HG02970 (cell line): ENCODE measurements around the gene CACNA2D4.

Experiments
- ATAC-seq: cut with Tn5 transposase; IDR thresholded peaks from one replicate; pipeline ENCODE4 v1.9.1; 2021; ENCODE audit warnings: mild to moderate bottlenecking, moderate library complexity, moderate number of reproducible peaks; ENCODE audit not compliant: unreplicated experiment, low FRiP score

The CACNA2D4 gene

GRCh38 chr12:1934068-1934467 lies 15.6 kb upstream of the CACNA2D4 start:
- ATAC-seq, result no peak

- ATAC-seq, result no peak
Observed at GRCh38 chr12:1933342-1934051, 15.0 kb upstream of the CACNA2D4 start.

GRCh38 chr12:1932264-1932777 lies 13.9 kb upstream of the CACNA2D4 start:
- no peak for ATAC-seq

GRCh38 chr12:1931642-1932041 lies 13.2 kb upstream of the CACNA2D4 start:
- ATAC-seq, result no peak

- ATAC-seq, result no peak
Observed at GRCh38 chr12:1930803-1931597, 12.5 kb upstream of the CACNA2D4 start.

- ATAC-seq, result no peak
Observed at GRCh38 chr12:1929985-1930802, 11.7 kb upstream of the CACNA2D4 start.

GRCh38 chr12:1929241-1929984 lies 11.0 kb upstream of the CACNA2D4 start:
- no peak for ATAC-seq

- no peak for ATAC-seq
Observed at GRCh38 chr12:1928439-1929121, 10.1 kb upstream of the CACNA2D4 start.

GRCh38 chr12:1927751-1928351 lies 9.4 kb upstream of the CACNA2D4 start:
- no peak for ATAC-seq

GRCh38 chr12:1927051-1927680 lies 8.7 kb upstream of the CACNA2D4 start:
- ATAC-seq, result no peak

GRCh38 chr12:1926251-1926657 lies 7.8 kb upstream of the CACNA2D4 start:
- no peak for ATAC-seq

- ATAC-seq, result no peak
Observed at GRCh38 chr12:1925684-1926006, 7.2 kb upstream of the CACNA2D4 start.

GRCh38 chr12:1924996-1925683 lies 6.7 kb upstream of the CACNA2D4 start:
- ATAC-seq, result no peak

- no peak for ATAC-seq
Observed at GRCh38 chr12:1922985-1923384, 4.5 kb upstream of the CACNA2D4 start.

GRCh38 chr12:1922075-1922709 lies 3.7 kb upstream of the CACNA2D4 start:
- no peak for ATAC-seq

GRCh38 chr12:1920971-1921370 lies 2.5 kb upstream of the CACNA2D4 start:
- ATAC-seq, result no peak

GRCh38 chr12:1920436-1920835 lies 2.0 kb upstream of the CACNA2D4 start:
- no peak for ATAC-seq

GRCh38 chr12:1919763-1920162 lies 1.3 kb upstream of the CACNA2D4 start:
- no peak for ATAC-seq
